Measurements from ENCODE around the gene CYP39A1.

CYP39A1 gene

DNA sequence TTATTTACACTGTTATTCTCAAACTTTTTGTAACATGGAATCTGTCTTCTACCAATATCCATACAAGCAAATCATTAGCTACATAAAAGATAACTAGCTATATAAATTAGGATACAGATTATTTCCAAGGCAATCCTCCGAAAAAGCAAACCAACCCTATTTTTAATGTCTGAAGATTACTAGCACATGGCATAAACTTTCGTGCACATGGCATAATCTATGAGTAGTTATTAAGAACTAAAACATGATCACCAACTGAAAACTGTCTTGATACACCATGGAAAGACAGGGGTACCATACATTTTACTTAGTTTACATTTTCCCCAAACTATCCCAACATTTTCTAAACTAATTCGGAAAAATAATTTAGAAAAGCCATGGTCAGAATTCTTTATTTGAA lies 54.4 kb downstream of the CYP39A1 start:
- WGBS, 2 donors (ENCODE audit: extremely low coverage in 2 of 2, insufficient read length in 2 of 2, insufficient replicate concordance in 1 of 2): no CpG with 5 or more reads among the region's 3 CpGs
- Histone ChIP-seq H2BK120ac (ENCODE audit: low read depth, low read length) (no peak overlapping the region), H3K4ac (ENCODE audit: low read length) (no peak overlapping the region), H3K14ac (ENCODE audit: low read length) (no peak overlapping the region), H3K36me3 (replicated peaks in 1 of 2; ENCODE audit: control insufficient read depth in 2 of 2, insufficient read depth in 2 of 2, low read length in 2 of 2) (no peaks in the 10 kb centered on the region), H2BK5ac (ENCODE audit: low read length) (no peak overlapping the region), H3K27ac (replicated peaks; ENCODE audit: low read length) (no peak overlapping the region), H4K8ac (ENCODE audit: low read depth, low read length) (no peak overlapping the region), H2AFZ (ENCODE audit: low read length) (no peak overlapping the region), H3K18ac (ENCODE audit: low read length) (no peak overlapping the region), H2BK15ac (ENCODE audit: low read length) (no peak overlapping the region), H2BK12ac (ENCODE audit: low read length) (no peak overlapping the region), H3K4me1 (ENCODE audit: control insufficient read depth in 2 of 2, insufficient read depth in 1 of 2, low read depth in 1 of 2, low read length in 2 of 2) (no peaks in the 10 kb centered on the region), H3K9me3 (replicated peaks in 1 of 2; ENCODE audit: control insufficient read depth in 2 of 2, insufficient read depth in 1 of 2, low read depth in 1 of 2, low read length in 2 of 2) (no peaks in the 10 kb centered on the region), H3K27me3 (ENCODE audit: control insufficient read depth in 3 of 3, insufficient read depth in 3 of 3, low read depth in 1 of 3, low read length in 3 of 3) (no peaks in the 10 kb centered on the region), H2AK5ac (ENCODE audit: low read depth, low read length) (no peak overlapping the region), H3K4me3 (ENCODE audit: low read length in 2 of 2) (no peak overlapping the region), H3K4me2 (ENCODE audit: insufficient read depth, low read length, poor library complexity, severe bottlenecking) (no peak overlapping the region), H4K91ac (ENCODE audit: low read depth, low read length, poor library complexity) (no peak overlapping the region), H3K23ac (ENCODE audit: low read depth, low read length, poor library complexity) (no peak overlapping the region), H3K79me1 (ENCODE audit: low read depth, low read length) (no peaks in the 10 kb centered on the region), H3K9ac (ENCODE audit: low read depth, low read length, poor library complexity) (no peak overlapping the region)
- no peak for DNase-seq (ENCODE audit: low spot score)

DNA sequence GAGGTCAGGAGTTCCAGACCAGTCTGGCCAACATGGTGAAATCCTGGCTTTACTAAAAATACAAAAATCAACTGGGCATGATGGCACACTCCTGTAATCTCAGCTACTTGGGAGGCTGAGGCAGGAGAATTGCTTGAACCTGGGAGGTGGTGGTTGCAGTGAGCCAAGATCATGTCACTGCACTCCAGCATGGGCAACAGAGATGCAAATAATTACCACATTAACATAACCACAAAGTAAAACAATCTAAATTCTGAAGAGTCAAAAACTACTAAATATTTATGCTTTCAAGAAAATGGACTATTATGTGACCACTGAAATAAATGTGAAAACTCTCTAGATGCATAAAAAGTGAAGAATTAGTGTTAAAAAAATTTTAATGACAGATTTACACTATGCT lies 59.9 kb downstream of the CYP39A1 start:
- Histone ChIP-seq H2BK120ac (ENCODE audit: low read depth, low read length) (no peak overlapping the region), H3K9ac (ENCODE audit: low read depth, low read length, poor library complexity) (no peak overlapping the region), H3K4ac (ENCODE audit: low read length) (no peak overlapping the region), H3K9me3 (replicated peaks in 1 of 2; ENCODE audit: control insufficient read depth in 2 of 2, insufficient read depth in 1 of 2, low read depth in 1 of 2, low read length in 2 of 2) (no peaks in the 10 kb centered on the region), H2AFZ (ENCODE audit: low read length) (no peak overlapping the region), H3K23ac (ENCODE audit: low read depth, low read length, poor library complexity) (no peak overlapping the region), H3K79me1 (ENCODE audit: low read depth, low read length) (no peaks in the 10 kb centered on the region), H3K27ac (replicated peaks; ENCODE audit: low read length) (no peak overlapping the region), H2BK15ac (ENCODE audit: low read length) (no peak overlapping the region), H3K27me3 (ENCODE audit: control insufficient read depth in 3 of 3, insufficient read depth in 3 of 3, low read depth in 1 of 3, low read length in 3 of 3) (no peaks in the 10 kb centered on the region), H2BK12ac (ENCODE audit: low read length) (no peak overlapping the region), H4K91ac (ENCODE audit: low read depth, low read length, poor library complexity) (no peak overlapping the region), H2AK5ac (ENCODE audit: low read depth, low read length) (no peak overlapping the region), H3K14ac (ENCODE audit: low read length) (no peak overlapping the region), H3K4me2 (ENCODE audit: insufficient read depth, low read length, poor library complexity, severe bottlenecking) (no peak overlapping the region), H3K18ac (ENCODE audit: low read length) (no peak overlapping the region), H3K4me1 (ENCODE audit: control insufficient read depth in 2 of 2, insufficient read depth in 1 of 2, low read depth in 1 of 2, low read length in 2 of 2) (no peaks in the 10 kb centered on the region), H3K36me3 (replicated peaks in 1 of 2; ENCODE audit: control insufficient read depth in 2 of 2, insufficient read depth in 2 of 2, low read length in 2 of 2) (no peaks in the 10 kb centered on the region), H2BK5ac (ENCODE audit: low read length) (no peak overlapping the region), H4K8ac (ENCODE audit: low read depth, low read length) (no peak overlapping the region), H3K4me3 (ENCODE audit: low read length in 2 of 2) (no peak overlapping the region)
- DNase-seq (ENCODE audit: low spot score): no peak

DNA sequence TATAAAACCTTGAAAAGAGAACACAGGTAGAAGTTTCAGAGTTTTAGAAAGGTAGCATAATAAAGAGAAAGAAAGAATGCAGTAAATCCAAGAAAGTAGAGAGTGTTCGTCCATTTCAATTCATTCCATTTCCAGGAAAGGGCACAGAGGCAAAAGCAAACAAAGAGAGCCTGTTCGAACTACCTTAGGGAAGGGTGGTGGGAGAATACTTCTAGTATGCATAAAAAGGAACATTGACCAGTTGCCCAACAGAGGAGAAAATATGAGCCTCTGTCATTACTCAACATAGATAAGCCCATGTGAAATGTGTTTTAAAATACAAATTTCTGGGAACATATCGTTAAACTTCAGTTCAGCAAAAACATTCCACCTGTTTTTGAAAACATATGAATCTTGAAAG lies 60.6 kb downstream of the CYP39A1 start:
- H3K4ac ChIP-seq (ENCODE audit: low read length): no peak overlapping the region
- H4K8ac ChIP-seq (ENCODE audit: low read depth, low read length): no peak overlapping the region
- H4K91ac ChIP-seq (ENCODE audit: low read depth, low read length, poor library complexity): no peak overlapping the region
- no peaks in the 10 kb centered on the region for H3K9me3 ChIP-seq (replicated peaks in 1 of 2; ENCODE audit: control insufficient read depth in 2 of 2, insufficient read depth in 1 of 2, low read depth in 1 of 2, low read length in 2 of 2)
- no peaks in the 10 kb centered on the region for H3K4me1 ChIP-seq (ENCODE audit: control insufficient read depth in 2 of 2, insufficient read depth in 1 of 2, low read depth in 1 of 2, low read length in 2 of 2)
- no peak overlapping the region for H3K9ac ChIP-seq (ENCODE audit: low read depth, low read length, poor library complexity)
- no peaks in the 10 kb centered on the region for H3K27me3 ChIP-seq (ENCODE audit: control insufficient read depth in 3 of 3, insufficient read depth in 3 of 3, low read depth in 1 of 3, low read length in 3 of 3)
- no peak overlapping the region for H2AFZ ChIP-seq (ENCODE audit: low read length)
- no peak overlapping the region for H3K27ac ChIP-seq (replicated peaks; ENCODE audit: low read length)
- H3K23ac ChIP-seq (ENCODE audit: low read depth, low read length, poor library complexity): no peak overlapping the region
- DNase-seq (ENCODE audit: low spot score): no peak
- H3K36me3 ChIP-seq (replicated peaks in 1 of 2; ENCODE audit: control insufficient read depth in 2 of 2, insufficient read depth in 2 of 2, low read length in 2 of 2): no peaks in the 10 kb centered on the region
- H3K18ac ChIP-seq (ENCODE audit: low read length): no peak overlapping the region
- no CpG with 5 or more reads among the region's 3 CpGs for WGBS, 2 donors (ENCODE audit: extremely low coverage in 2 of 2, insufficient read length in 2 of 2, insufficient replicate concordance in 1 of 2)
- no peak overlapping the region for H3K14ac ChIP-seq (ENCODE audit: low read length)
- H2AK5ac ChIP-seq (ENCODE audit: low read depth, low read length): no peak overlapping the region
- no peaks in the 10 kb centered on the region for H3K79me1 ChIP-seq (ENCODE audit: low read depth, low read length)
- H2BK120ac ChIP-seq (ENCODE audit: low read depth, low read length): no peak overlapping the region
- no peak overlapping the region for H2BK5ac ChIP-seq (ENCODE audit: low read length)
- no peak overlapping the region for H2BK15ac ChIP-seq (ENCODE audit: low read length)
- H3K4me3 ChIP-seq (ENCODE audit: low read length in 2 of 2): no peak overlapping the region
- no peak overlapping the region for H2BK12ac ChIP-seq (ENCODE audit: low read length)
- H3K4me2 ChIP-seq (ENCODE audit: insufficient read depth, low read length, poor library complexity, severe bottlenecking): no peak overlapping the region

DNA sequence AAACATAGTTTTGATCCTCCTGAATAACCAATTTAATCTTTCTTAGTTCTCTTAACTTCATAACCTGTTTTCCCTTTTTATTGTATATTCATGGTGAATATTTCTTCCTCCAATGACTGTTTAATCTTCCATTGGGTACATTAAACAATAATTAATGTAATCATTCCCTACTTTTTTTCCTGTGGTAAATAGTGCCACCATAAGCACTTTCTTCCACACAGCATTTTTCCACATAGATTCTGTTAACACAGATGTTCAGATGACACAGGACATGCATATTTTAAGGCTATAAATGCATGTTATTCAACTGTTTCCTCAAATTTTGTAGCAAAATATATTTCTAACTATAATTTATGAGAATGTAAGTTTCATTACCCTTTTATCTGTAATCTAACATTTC lies 61.9 kb downstream of the CYP39A1 start:
- Histone ChIP-seq H4K91ac (ENCODE audit: low read depth, low read length, poor library complexity) (no peak overlapping the region), H3K14ac (ENCODE audit: low read length) (no peak overlapping the region), H3K4me2 (ENCODE audit: insufficient read depth, low read length, poor library complexity, severe bottlenecking) (no peak overlapping the region), H2AFZ (ENCODE audit: low read length) (no peak overlapping the region), H2BK5ac (ENCODE audit: low read length) (no peak overlapping the region), H3K9ac (ENCODE audit: low read depth, low read length, poor library complexity) (no peak overlapping the region), H3K79me1 (ENCODE audit: low read depth, low read length) (no peaks in the 10 kb centered on the region), H3K4me3 (ENCODE audit: low read length in 2 of 2) (no peak overlapping the region), H3K27ac (replicated peaks; ENCODE audit: low read length) (no peak overlapping the region), H3K18ac (ENCODE audit: low read length) (no peak overlapping the region), H2AK5ac (ENCODE audit: low read depth, low read length) (no peak overlapping the region), H3K27me3 (ENCODE audit: control insufficient read depth in 3 of 3, insufficient read depth in 3 of 3, low read depth in 1 of 3, low read length in 3 of 3) (no peaks in the 10 kb centered on the region), H3K4ac (ENCODE audit: low read length) (no peak overlapping the region), H2BK12ac (ENCODE audit: low read length) (no peak overlapping the region), H3K9me3 (replicated peaks in 1 of 2; ENCODE audit: control insufficient read depth in 2 of 2, insufficient read depth in 1 of 2, low read depth in 1 of 2, low read length in 2 of 2) (no peaks in the 10 kb centered on the region), H2BK120ac (ENCODE audit: low read depth, low read length) (no peak overlapping the region), H3K36me3 (replicated peaks in 1 of 2; ENCODE audit: control insufficient read depth in 2 of 2, insufficient read depth in 2 of 2, low read length in 2 of 2) (no peaks in the 10 kb centered on the region), H4K8ac (ENCODE audit: low read depth, low read length) (no peak overlapping the region), H3K23ac (ENCODE audit: low read depth, low read length, poor library complexity) (no peak overlapping the region), H3K4me1 (ENCODE audit: control insufficient read depth in 2 of 2, insufficient read depth in 1 of 2, low read depth in 1 of 2, low read length in 2 of 2) (no peaks in the 10 kb centered on the region), H2BK15ac (ENCODE audit: low read length) (no peak overlapping the region)
- no peak for DNase-seq (ENCODE audit: low spot score)

All from neuronal stem cell (in vitro differentiated cells).